Right lobe of liver (tissue), 4 donors: ENCODE measurements around the gene KIAA0586.

Experiments used
- CTCF ChIP-seq, 4 donors: fragments of 200-600 bp in 3 of 4; fragments of 450-650 bp in 1 of 4; IDR thresholded peaks; one replicate each; pipeline versions ENCODE4 v1.5.1 to v1.8.0; 2016 to 2022; ENCODE audit warnings: antibody characterized with exemption in 4 of 4, mild to moderate bottlenecking in 2 of 4
- POLR2A ChIP-seq: fragments of 450-650 bp; IDR thresholded peaks from one replicate; pipeline ENCODE4 v1.6.1; 2017; ENCODE audit warnings: antibody characterized with exemption, mild to moderate bottlenecking
- donor health status: DM: no; HTN: no; CAD: no.
- donor health status: DM: no; HTN: no; CAD: no.
- donor health status: DM: no; HTN: yes; CAD: no.

- TF ChIP-seq CTCF (IDR thresholded peaks at IDR 0.05) (no peak), POLR2A (no peak)
Observed at GRCh38 chr14:58460772-58461171, 33.3 kb downstream of the KIAA0586 start.
